Colonic mucosa (tissue), 4 donors: Measurements from ENCODE around the gene TLX3. TPM values are rescaled to one million over a fixed set of nuclear protein-coding genes. Genes with fewer than 3 reads are reported as not detected.
"Not testable (repeated sequence)": the region's sequence is repeated elsewhere in the genome, so short reads cannot be mapped to it uniquely, and the experiment has no call there.

Source experiments
- DNase-seq: peaks from one replicate; pipeline ENCODE4 v3.0.0-alpha.2; 2020
- H3K27ac ChIP-seq: fragments of 200-600 bp; one replicate; pipeline ENCODE4 v1.8.0; 2021
- H3K27me3 ChIP-seq: fragments of 200-600 bp; one replicate; pipeline ENCODE4 v1.8.0; 2021
- H3K36me3 ChIP-seq: fragments of 200-600 bp; one replicate; pipeline ENCODE4 v1.8.0; 2021
- H3K4me1 ChIP-seq: fragments of 200-600 bp; one replicate; pipeline ENCODE4 v1.8.0; 2021; ENCODE audit warnings: mild to moderate bottlenecking
- H3K4me3 ChIP-seq: fragments of 200-600 bp; one replicate; pipeline ENCODE4 v1.8.0; 2021
- H3K9ac ChIP-seq, 2 donors: one replicate each; pipeline ENCODE4 v1.7.0; 2013; ENCODE audit warnings: control low read depth in 2 of 2, low read depth in 2 of 2, low read length in 2 of 2
- H3K9me3 ChIP-seq: fragments of 200-600 bp; one replicate; pipeline ENCODE4 v1.8.0; 2021
- CTCF ChIP-seq: fragments of 200-600 bp; IDR thresholded peaks from one replicate; pipeline ENCODE4 v1.8.0; 2022; ENCODE audit warnings: antibody characterized with exemption, mild to moderate bottlenecking
- intact Hi-C: fragments of 100-400 bp; cut with DNase I; formaldehyde crosslinking; loops from one replicate; pipeline ENCODE4 v1.14.1; 2022
- total RNA-seq, 2 donors: library from RNA; stranded (reverse); fragmentation: NEBNext Ultra II Directional in 1 of 2; extraction: Animal tissue kit (Norgen Biotek cat#: 25700) in 1 of 2; gene quantifications; one replicate each; pipeline ENCODE4 v1.2.1, GENCODE V29; 2021
- donor health status: healthy.
- donor health status: DM: no; HTN: no; CAD: no.
- donor health status: DM: no; HTN: no; CAD: no.

Gene TLX3
- total RNA-seq, 2 donors from 2014 or later = not detected

GRCh38 chr5:171295299-171295698 lies 13.7 kb upstream of the TLX3 start:
- Histone ChIP-seq H3K9me3 (no peaks in the 10 kb centered on the region), H3K4me3 (no peak overlapping the region), H3K4me1 (no peaks in the 10 kb centered on the region), H3K27me3 (no peaks in the 10 kb centered on the region), H3K36me3 (no peaks in the 10 kb centered on the region), H3K9ac (no peak overlapping the region), H3K27ac (no peak overlapping the region)
- no peak for TF ChIP-seq CTCF
- DNase-seq = no peak
- intact Hi-C loops = no loop called here

- Histone ChIP-seq H3K9me3 (no peaks in the 10 kb centered on the region), H3K4me3 (no peak overlapping the region), H3K36me3 (no peaks in the 10 kb centered on the region), H3K9ac (no peak overlapping the region), H3K4me1 (no peaks in the 10 kb centered on the region), H3K27ac (no peak overlapping the region), H3K27me3 (no peaks in the 10 kb centered on the region)
- intact Hi-C loops = no loop called here
- DNase-seq = no peak
- TF ChIP-seq CTCF = no peak
Observed at GRCh38 chr5:171295801-171296200, 13.2 kb upstream of the TLX3 start.

GRCh38 chr5:171297941-171298340 lies 11.1 kb upstream of the TLX3 start:
- H3K9ac ChIP-seq, H3K27ac ChIP-seq, H3K4me3 ChIP-seq, H3K36me3 ChIP-seq, H3K27me3 ChIP-seq, DNase-seq, H3K4me1 ChIP-seq, H3K9me3 ChIP-seq, intact Hi-C loops: not testable (repeated sequence)

- Histone ChIP-seq H3K27me3 (no peaks in the 10 kb centered on the region), H3K9me3 (no peaks in the 10 kb centered on the region), H3K36me3 (no peaks in the 10 kb centered on the region), H3K4me3 (no peak overlapping the region), H3K4me1 (no peaks in the 10 kb centered on the region), H3K27ac (no peak overlapping the region), H3K9ac (no peak overlapping the region)
- no peak for TF ChIP-seq CTCF
- no peak for DNase-seq
- intact Hi-C loops = no loop called here
Observed at GRCh38 chr5:171299228-171299627, 9.8 kb upstream of the TLX3 start.

- Histone ChIP-seq H3K36me3 (no peaks in the 10 kb centered on the region), H3K4me1 (no peaks in the 10 kb centered on the region), H3K9me3 (no peaks in the 10 kb centered on the region), H3K4me3 (no peak overlapping the region), H3K27ac (no peak overlapping the region), H3K27me3 (no peaks in the 10 kb centered on the region), H3K9ac (no peak overlapping the region)
- intact Hi-C loops = no loop called here
- no peak for DNase-seq
- no peak for TF ChIP-seq CTCF
Observed at GRCh38 chr5:171299851-171300250, 9.2 kb upstream of the TLX3 start.

GRCh38 chr5:171300358-171300757 lies 8.7 kb upstream of the TLX3 start:
- intact Hi-C loops = no loop called here
- peaks cover 3% of the 10 kb centered on the region for H3K27me3 ChIP-seq
- no peak for TF ChIP-seq CTCF
- no peak overlapping the region for H3K9ac ChIP-seq
- no peak overlapping the region for H3K27ac ChIP-seq
- DNase-seq = no peak
- no peaks in the 10 kb centered on the region for H3K36me3 ChIP-seq
- no peaks in the 10 kb centered on the region for H3K9me3 ChIP-seq
- H3K4me3 ChIP-seq = no peak overlapping the region
- H3K4me1 ChIP-seq = no peaks in the 10 kb centered on the region
